GM12878 (cell line): ENCODE measurements around the gene CCR7. TPM values are rescaled to one million over a fixed set of nuclear protein-coding genes. Genes with fewer than 3 reads are reported as not detected.

Experiments
- ATAC-seq: fragments of 200-7000 bp; cut with Tn5 transposase; 3 replicates; pipeline ENCODE4 v1.9.1; 2020; ENCODE audit warnings: mild to moderate bottlenecking, moderate library complexity
- BruUV-seq: library from RNA; stranded (reverse); fragments of 400-500 nt; replicated peaks from 2 replicates; lab custom pipeline; 2021; lab: Mats Ljungman, UMichigan
- CTCF ChIA-PET: fragments of 300-600 bp; sonication (Branson Sonifier 250); formaldehyde crosslinking; extraction: SDS; loops from one replicate; lab custom pipeline; 2021; ENCODE audit warnings: inconsistent platforms; lab: Yijun Ruan, JAX
- POLR2A ChIA-PET: fragments of 350-600 bp; formaldehyde crosslinking; extraction: SDS; loops from one replicate; lab custom pipeline; 2021; ENCODE audit warnings: inconsistent platforms; lab: Charles Lee
- RAD21 ChIA-PET: fragments of 300-600 bp; sonication (Branson Sonifier 250); formaldehyde crosslinking; loops from one replicate; lab custom pipeline; 2023; ENCODE audit warnings: antibody characterized with exemption; ENCODE audit not compliant: unreplicated experiment; lab: Charles Lee
- SMC1A ChIA-PET: fragments of 300-600 bp; sonication (Branson Sonifier 250); formaldehyde crosslinking; loops from one replicate; lab custom pipeline; 2023; ENCODE audit not compliant: unreplicated experiment, uncharacterized antibody; lab: Charles Lee
- DNase-seq: peaks from one replicate; pipeline ENCODE4 v3.0.0-alpha.2; 2011; ENCODE audit warnings: low read depth, low spot score
- FAIRE-seq: peaks from 3 replicates; lab custom pipeline; 2011; peaks lifted over from hg19 to GRCh38; lab: Jason Lieb, UNC
- H2AFZ ChIP-seq: 2 replicates; pipeline ENCODE4 v1.6.0; 2011; ENCODE audit warnings: low read depth, low read length, control low read depth; ENCODE audit not compliant: control insufficient read depth
- H3K27ac ChIP-seq: 2 replicates; pipeline ENCODE4 v1.5.1; 2011; ENCODE audit warnings: control low read depth; ENCODE audit not compliant: control insufficient read depth, insufficient read depth
- H3K27me3 ChIP-seq, 2 experiments: replicated peaks in 1 of 2; 2 replicates each; pipeline versions ENCODE4 v1.6.0 to v1.6.1; 2011; ENCODE audit warnings: low read length in 1 of 2; ENCODE audit not compliant: control insufficient read depth in 2 of 2, insufficient read depth in 2 of 2
- H3K36me3 ChIP-seq, 2 experiments: 2 replicates each; pipeline ENCODE4 v1.5.1; 2011; ENCODE audit warnings: low read length in 1 of 2; ENCODE audit not compliant: control insufficient read depth in 2 of 2, insufficient read depth in 2 of 2
- H3K4me1 ChIP-seq: 2 replicates; pipeline ENCODE4 v1.6.1; 2011; ENCODE audit warnings: mild to moderate bottlenecking, low read length, moderate library complexity, mixed read lengths; ENCODE audit not compliant: control insufficient read depth, insufficient read depth
- H3K4me2 ChIP-seq: 2 replicates; pipeline ENCODE4 v1.6.0; 2011; ENCODE audit warnings: control low read depth; ENCODE audit not compliant: control insufficient read depth, insufficient read depth
- H3K4me3 ChIP-seq: fragments of 200-600 bp; sonication (generic); 2 replicates; pipeline ENCODE4 v1.5.1; 2016
- H3K79me2 ChIP-seq: 2 replicates; pipeline ENCODE4 v1.6.0; 2011; ENCODE audit warnings: low read length; ENCODE audit not compliant: control insufficient read depth, insufficient read depth
- H3K9ac ChIP-seq: 2 replicates; pipeline ENCODE4 v1.8.0; 2011; ENCODE audit warnings: low read length, control low read depth, mixed read lengths; ENCODE audit not compliant: control insufficient read depth, insufficient read depth
- H3K9me3 ChIP-seq: replicated peaks from 3 replicates; pipeline ENCODE4 v1.5.1; 2011; ENCODE audit warnings: mild to moderate bottlenecking, low read length; ENCODE audit not compliant: control insufficient read depth, insufficient read depth
- H4K20me1 ChIP-seq: 2 replicates; pipeline ENCODE4 v1.6.0; 2011; ENCODE audit not compliant: control insufficient read depth, insufficient read depth
- YY1 ChIP-seq: IDR thresholded peaks from 2 replicates; pipeline ENCODE4 v1.6.1; 2011; ENCODE audit warnings: low read depth, mild to moderate bottlenecking, low read length
- ZNF384 ChIP-seq: IDR thresholded peaks from 2 replicates; pipeline ENCODE4 v1.6.1; 2012; ENCODE audit warnings: low read depth, mild to moderate bottlenecking, low read length, improper control_type of control experiment, borderline replicate concordance
- WGBS: methylation state at CpG from one replicate; pipeline ENCODE4 v1.1.6; 2016; ENCODE audit warnings: low lambda C conversion rate; ENCODE audit not compliant: insufficient replicate concordance, insufficient coverage; ENCODE audit errors: missing lambda C conversion rate; 5-methylcytosine and 5-hydroxymethylcytosine counted together
- in situ Hi-C: fragments of 300-500 bp; cut with MboI; formaldehyde crosslinking; loops from 9 replicates; pipeline ENCODE4 v1.14.3; 2018; ENCODE audit warnings: mixed read lengths
- intact Hi-C: fragments of 100-400 bp; cut with micrococcal nuclease; formaldehyde crosslinking; loops from one replicate; pipeline ENCODE4 v1.14.2; 2022; ENCODE audit not compliant: unreplicated experiment
- polyA plus RNA-seq, 11 experiments: library from polyadenylated mRNA; depleted of rRNA in 4 of 11; unstranded in 6 of 11; stranded (reverse) in 5 of 11; fragments of >200 nt; fragmentation: Nextera tagmentation in 4 of 11; fragmentation: Illumina TruSeq in 1 of 11; extraction: Ambion mirVana in 4 of 11; extraction: Trizol in 1 of 11; gene quantifications; 1 replicate in 1 of 11; 2 replicates in 10 of 11; pipeline versions ENCODE4 v1.2.1 to v1.2.3, GENCODE V29; 2011 to 2016; ENCODE audit warnings: inconsistent platforms in 2 of 11, missing spikeins in 2 of 11, low read depth in 1 of 11
- total RNA-seq, 4 experiments: library from RNA; depleted of rRNA in 3 of 4; stranded (reverse); fragments of >200 nt in 3 of 4; fragmentation: Illumina TruSeq in 1 of 4; extraction: Trizol in 1 of 4; gene quantifications; 2 replicates each; pipeline versions ENCODE4 v1.2.1 to v1.2.3, GENCODE V29; 2013 to 2021
- TF ChIP-seq, protein P1 (sequence below): fragments of 450-650 bp; IDR thresholded peaks from 2 replicates; pipeline ENCODE4 v1.6.1; 2016; ENCODE audit warnings: mild to moderate bottlenecking, moderate library complexity, borderline replicate concordance

Gene CCR7
- total and polyA plus RNA-seq, 10 of the 15 experiments (the other 5 are each of a cell fraction or from before 2014, with no cell fraction given) = 131 to 1,171 (median 260) TPM

DNA sequence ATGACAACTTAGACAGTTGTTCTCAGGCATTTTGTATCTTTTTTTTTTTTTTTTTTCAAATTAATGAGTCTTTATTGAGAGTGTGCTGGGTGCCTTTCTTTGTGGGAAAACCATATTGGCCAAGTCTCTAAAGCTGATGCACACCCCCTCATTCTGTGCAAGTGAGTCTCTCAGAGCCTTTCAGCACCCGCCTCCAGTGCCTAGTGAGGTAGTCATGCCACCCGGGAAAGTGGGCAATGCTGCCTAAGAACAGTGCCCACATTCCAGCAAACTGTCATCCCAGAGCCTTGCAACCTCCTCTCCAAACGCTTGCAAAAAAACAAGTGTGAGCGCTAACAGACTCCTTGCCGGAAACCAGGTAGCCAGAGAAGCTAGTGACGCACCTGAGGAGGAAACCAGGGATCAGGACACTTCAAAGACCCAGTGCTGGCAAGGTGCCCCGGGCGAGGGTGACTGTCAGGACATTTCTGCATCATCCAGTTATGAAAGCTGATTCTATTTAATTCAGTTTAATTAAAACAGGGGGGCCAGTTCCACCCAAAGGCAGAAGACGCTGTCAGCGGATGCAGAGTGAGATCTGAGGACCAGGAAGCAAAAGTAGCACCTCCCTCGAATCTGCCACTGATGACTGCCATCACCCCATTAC, 47.5 kb upstream of the CCR7 start:
- Histone ChIP-seq H3K36me3 (no peaks in the 10 kb centered on the region), H3K4me1 (peaks cover 30% of the 10 kb centered on the region), H3K79me2 (no peaks in the 10 kb centered on the region), H2AFZ (no peak overlapping the region), H3K4me2 (no peak overlapping the region), H3K27me3 (no peaks in the 10 kb centered on the region), H3K9me3 (no peaks in the 10 kb centered on the region), H3K27ac (no peak overlapping the region), H3K9ac (no peak overlapping the region), H3K4me3 (no peak overlapping the region), H4K20me1 (no peaks in the 10 kb centered on the region)
- intact Hi-C loops = no loop called here
- no peak for DNase-seq
- ChIA-PET SMC1A (interaction anchor here (1.1 to 5.2 kb wide), 7 partner anchors 9 to 80 kb away, joined by 3 to 139 read pairs (median 14); partner anchors contain the start of gene CCR7), CTCF (interaction anchor here (1.2 to 11.9 kb wide), 4 partner anchors 9 to 75 kb away, joined by 3 to 193 read pairs (median 136); no protein-coding TSS in a partner anchor), POLR2A (interaction anchor here (0.6 to 7.9 kb wide), 3 partner anchors 9 to 66 kb away, joined by 5 to 117 read pairs (median 97); partner anchors contain the start of gene CCR7), RAD21 (interaction anchor here (0.6 to 7.9 kb wide), 6 partner anchors 9 to 310 kb away, joined by 3 to 229 read pairs (median 98); partner anchors contain the start of gene CCR7)
- no peak for FAIRE-seq
- ATAC-seq = no peak
- no TSS peak for BruUV-seq
- in situ Hi-C loops = loop anchor here (10.0 kb wide), 1 partner anchor 1052 kb away; no protein-coding TSS in a partner anchor
- TF ChIP-seq, protein P1, sequence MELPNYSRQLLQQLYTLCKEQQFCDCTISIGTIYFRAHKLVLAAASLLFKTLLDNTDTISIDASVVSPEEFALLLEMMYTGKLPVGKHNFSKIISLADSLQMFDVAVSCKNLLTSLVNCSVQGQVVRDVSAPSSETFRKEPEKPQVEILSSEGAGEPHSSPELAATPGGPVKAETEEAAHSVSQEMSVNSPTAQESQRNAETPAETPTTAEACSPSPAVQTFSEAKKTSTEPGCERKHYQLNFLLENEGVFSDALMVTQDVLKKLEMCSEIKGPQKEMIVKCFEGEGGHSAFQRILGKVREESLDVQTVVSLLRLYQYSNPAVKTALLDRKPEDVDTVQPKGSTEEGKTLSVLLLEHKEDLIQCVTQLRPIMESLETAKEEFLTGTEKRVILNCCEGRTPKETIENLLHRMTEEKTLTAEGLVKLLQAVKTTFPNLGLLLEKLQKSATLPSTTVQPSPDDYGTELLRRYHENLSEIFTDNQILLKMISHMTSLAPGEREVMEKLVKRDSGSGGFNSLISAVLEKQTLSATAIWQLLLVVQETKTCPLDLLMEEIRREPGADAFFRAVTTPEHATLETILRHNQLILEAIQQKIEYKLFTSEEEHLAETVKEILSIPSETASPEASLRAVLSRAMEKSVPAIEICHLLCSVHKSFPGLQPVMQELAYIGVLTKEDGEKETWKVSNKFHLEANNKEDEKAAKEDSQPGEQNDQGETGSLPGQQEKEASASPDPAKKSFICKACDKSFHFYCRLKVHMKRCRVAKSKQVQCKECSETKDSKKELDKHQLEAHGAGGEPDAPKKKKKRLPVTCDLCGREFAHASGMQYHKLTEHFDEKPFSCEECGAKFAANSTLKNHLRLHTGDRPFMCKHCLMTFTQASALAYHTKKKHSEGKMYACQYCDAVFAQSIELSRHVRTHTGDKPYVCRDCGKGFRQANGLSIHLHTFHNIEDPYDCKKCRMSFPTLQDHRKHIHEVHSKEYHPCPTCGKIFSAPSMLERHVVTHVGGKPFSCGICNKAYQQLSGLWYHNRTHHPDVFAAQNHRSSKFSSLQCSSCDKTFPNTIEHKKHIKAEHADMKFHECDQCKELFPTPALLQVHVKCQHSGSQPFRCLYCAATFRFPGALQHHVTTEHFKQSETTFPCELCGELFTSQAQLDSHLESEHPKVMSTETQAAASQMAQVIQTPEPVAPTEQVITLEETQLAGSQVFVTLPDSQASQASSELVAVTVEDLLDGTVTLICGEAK = peak; percentile 90
- TF ChIP-seq ZNF384 (peak; percentile 96), YY1 (no peak)
- 87% methylated on average over 11 of the region's 11 CpGs for WGBS
